ENCODE results near the gene NBPF8.
"Not testable (repeated sequence)": the region's sequence is repeated elsewhere in the genome, so short reads cannot be mapped to it uniquely, and the experiment has no call there.

NBPF8 gene

DNA sequence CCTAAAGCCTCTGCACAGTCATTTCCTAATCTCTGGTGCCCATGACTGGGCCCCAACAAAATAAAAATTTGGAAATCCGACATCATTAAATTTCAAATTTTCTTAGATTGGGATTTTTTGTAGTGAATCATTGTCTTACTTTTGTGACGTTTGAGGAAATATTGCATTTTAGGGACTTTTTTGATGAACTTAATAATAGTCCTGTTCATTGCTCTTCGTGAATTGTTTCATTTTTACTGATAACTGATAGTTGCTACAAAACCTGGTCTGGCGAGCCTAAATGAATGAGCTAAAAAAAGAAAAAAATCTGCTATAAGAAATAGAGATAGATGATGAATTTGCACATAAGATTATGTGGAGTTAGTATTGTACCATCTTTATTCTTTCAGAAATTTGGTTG is 23.5 kb upstream of the NBPF8 start:
- H4K12ac ChIP-seq (ENCODE audit: low read depth, low read length); H3K9ac ChIP-seq (ENCODE audit: low read length); H3K9me3 ChIP-seq (ENCODE audit: insufficient read depth, low read depth, low read length); H2BK5ac ChIP-seq (ENCODE audit: low read depth, low read length, poor library complexity); DNase-seq; H3K36me3 ChIP-seq (ENCODE audit: control insufficient read depth in 1 of 2, insufficient read depth in 2 of 2, low read length in 2 of 2); H3K4me2 ChIP-seq (ENCODE audit: low read length); H2BK120ac ChIP-seq (ENCODE audit: insufficient read depth, low read length, poor library complexity); H3K23ac ChIP-seq (ENCODE audit: low read length); H2AK5ac ChIP-seq (ENCODE audit: low read length); H3K27me3 ChIP-seq (ENCODE audit: insufficient read depth, low read length); H3K79me2 ChIP-seq (ENCODE audit: control insufficient read depth, insufficient read depth, low read length, poor library complexity); H3K18ac ChIP-seq (ENCODE audit: low read length); H3K79me1 ChIP-seq (ENCODE audit: low read length); H4K91ac ChIP-seq (ENCODE audit: low read depth, low read length); H3K14ac ChIP-seq (ENCODE audit: low read length); H3K27ac ChIP-seq (ENCODE audit: low read depth, low read length); H2BK12ac ChIP-seq (ENCODE audit: low read length); H3K4me1 ChIP-seq (ENCODE audit: control insufficient read depth in 1 of 2, insufficient read depth in 2 of 2, low read length in 2 of 2); H3K4ac ChIP-seq (ENCODE audit: low read depth, low read length); H3K4me3 ChIP-seq (ENCODE audit: low read depth, low read length); H4K8ac ChIP-seq (ENCODE audit: low read depth, low read length); H2AFZ ChIP-seq (ENCODE audit: insufficient read depth, low read length, poor library complexity): not testable (repeated sequence)
- no CpG with 5 or more reads among the region's 4 CpGs for whole genome bisulfite sequencing (ENCODE audit: extremely low coverage, insufficient coverage, insufficient read length)

DNA sequence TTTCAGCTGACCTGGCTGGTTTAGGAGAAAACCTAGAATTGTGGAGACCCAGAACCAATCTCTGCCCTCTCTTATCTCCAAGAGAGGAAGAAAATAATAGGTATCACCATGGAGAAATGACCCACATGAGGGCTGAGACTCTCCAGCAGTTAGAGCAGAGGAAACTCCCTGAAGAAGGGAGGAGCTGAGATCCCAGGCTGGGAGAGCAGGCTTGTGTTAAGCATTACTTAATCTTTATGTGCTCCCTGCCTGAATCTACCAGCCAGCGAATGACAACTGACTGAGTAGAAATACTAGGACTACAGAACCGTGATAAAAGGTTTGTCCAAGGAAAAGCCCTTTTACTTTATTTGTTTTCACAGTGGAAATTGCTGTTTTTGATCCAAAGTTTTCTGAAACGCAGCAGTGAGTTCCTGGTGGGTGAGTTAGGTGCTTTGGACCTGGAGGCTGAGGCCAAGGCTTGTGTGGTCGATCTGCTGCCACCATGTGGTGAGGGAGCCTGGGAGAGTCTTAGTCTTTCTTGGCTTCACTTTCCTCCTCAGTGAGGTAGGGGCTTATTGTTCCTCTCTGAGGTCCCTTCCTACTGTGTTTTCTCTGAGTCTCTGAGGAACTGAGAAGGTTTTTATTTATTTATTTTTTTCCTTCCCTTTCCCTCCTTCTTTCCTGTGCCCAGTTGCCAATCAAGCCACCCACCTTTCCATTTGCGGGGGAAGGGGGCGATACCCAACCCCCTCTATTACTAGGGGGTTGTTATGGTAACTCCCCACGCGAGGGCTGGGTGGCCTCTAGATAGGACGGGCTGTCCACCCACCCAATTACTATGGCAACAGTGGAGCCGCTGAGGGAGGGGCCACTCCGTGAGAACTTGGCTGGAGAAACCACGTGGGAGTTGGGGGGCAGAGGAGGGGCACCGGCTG is 21.3 kb upstream of the NBPF8 start:
- no CpG with 5 or more reads among the region's 13 CpGs for WGBS (ENCODE audit: extremely low coverage, insufficient coverage, insufficient read length)

DNA sequence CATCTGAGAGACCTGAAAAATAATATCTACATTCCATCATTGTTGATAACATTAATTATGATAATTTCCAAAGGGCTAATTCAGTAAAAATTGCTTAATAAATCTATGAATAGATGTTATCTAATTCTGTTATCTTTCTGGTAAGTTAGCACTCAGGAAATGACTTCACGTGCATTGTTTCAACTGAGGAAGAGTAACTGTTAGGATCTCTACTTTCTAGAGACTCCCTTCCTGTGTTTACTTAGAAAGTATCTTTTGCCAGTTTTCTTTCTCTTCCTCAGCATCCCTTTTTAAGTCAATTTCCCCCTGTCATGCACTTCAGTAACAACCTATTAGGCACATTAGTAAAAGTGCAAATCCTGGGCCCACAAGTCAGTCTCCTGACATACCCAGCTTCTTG is 9.5 kb upstream of the NBPF8 start:
- not testable (repeated sequence) for H2AFZ ChIP-seq (ENCODE audit: insufficient read depth, low read length, poor library complexity); H3K18ac ChIP-seq (ENCODE audit: low read length); H3K9me3 ChIP-seq (ENCODE audit: insufficient read depth, low read depth, low read length); H3K14ac ChIP-seq (ENCODE audit: low read length); H3K4ac ChIP-seq (ENCODE audit: low read depth, low read length); H3K79me1 ChIP-seq (ENCODE audit: low read length); H3K36me3 ChIP-seq (ENCODE audit: control insufficient read depth in 1 of 2, insufficient read depth in 2 of 2, low read length in 2 of 2); H3K27ac ChIP-seq (ENCODE audit: low read depth, low read length); H3K4me1 ChIP-seq (ENCODE audit: control insufficient read depth in 1 of 2, insufficient read depth in 2 of 2, low read length in 2 of 2); H4K8ac ChIP-seq (ENCODE audit: low read depth, low read length); H4K12ac ChIP-seq (ENCODE audit: low read depth, low read length); DNase-seq; H2AK5ac ChIP-seq (ENCODE audit: low read length); H3K27me3 ChIP-seq (ENCODE audit: insufficient read depth, low read length); H3K79me2 ChIP-seq (ENCODE audit: control insufficient read depth, insufficient read depth, low read length, poor library complexity); H3K4me2 ChIP-seq (ENCODE audit: low read length); H3K9ac ChIP-seq (ENCODE audit: low read length); H2BK5ac ChIP-seq (ENCODE audit: low read depth, low read length, poor library complexity); H2BK120ac ChIP-seq (ENCODE audit: insufficient read depth, low read length, poor library complexity); H3K4me3 ChIP-seq (ENCODE audit: low read depth, low read length); H2BK12ac ChIP-seq (ENCODE audit: low read length); H4K91ac ChIP-seq (ENCODE audit: low read depth, low read length); H3K23ac ChIP-seq (ENCODE audit: low read length)
- no CpG with 5 or more reads among the region's 1 CpG for WGBS (ENCODE audit: extremely low coverage, insufficient coverage, insufficient read length)

More for the DNA sequence above, 21.3 kb upstream of the NBPF8 start:
- H2BK5ac ChIP-seq (ENCODE audit: low read depth, low read length, poor library complexity); H2AFZ ChIP-seq (ENCODE audit: insufficient read depth, low read length, poor library complexity); H3K27me3 ChIP-seq (ENCODE audit: insufficient read depth, low read length); H4K12ac ChIP-seq (ENCODE audit: low read depth, low read length); H2BK120ac ChIP-seq (ENCODE audit: insufficient read depth, low read length, poor library complexity); H4K91ac ChIP-seq (ENCODE audit: low read depth, low read length); H3K9me3 ChIP-seq (ENCODE audit: insufficient read depth, low read depth, low read length); H3K23ac ChIP-seq (ENCODE audit: low read length); H3K79me1 ChIP-seq (ENCODE audit: low read length); H2BK12ac ChIP-seq (ENCODE audit: low read length); H3K4me3 ChIP-seq (ENCODE audit: low read depth, low read length); H3K4me1 ChIP-seq (ENCODE audit: control insufficient read depth in 1 of 2, insufficient read depth in 2 of 2, low read length in 2 of 2); H3K9ac ChIP-seq (ENCODE audit: low read length); H2AK5ac ChIP-seq (ENCODE audit: low read length); H3K18ac ChIP-seq (ENCODE audit: low read length); DNase-seq; H4K8ac ChIP-seq (ENCODE audit: low read depth, low read length); H3K4ac ChIP-seq (ENCODE audit: low read depth, low read length); H3K14ac ChIP-seq (ENCODE audit: low read length); H3K36me3 ChIP-seq (ENCODE audit: control insufficient read depth in 1 of 2, insufficient read depth in 2 of 2, low read length in 2 of 2); H3K4me2 ChIP-seq (ENCODE audit: low read length); H3K27ac ChIP-seq (ENCODE audit: low read depth, low read length); H3K79me2 ChIP-seq (ENCODE audit: control insufficient read depth, insufficient read depth, low read length, poor library complexity): not testable (repeated sequence)

DNA sequence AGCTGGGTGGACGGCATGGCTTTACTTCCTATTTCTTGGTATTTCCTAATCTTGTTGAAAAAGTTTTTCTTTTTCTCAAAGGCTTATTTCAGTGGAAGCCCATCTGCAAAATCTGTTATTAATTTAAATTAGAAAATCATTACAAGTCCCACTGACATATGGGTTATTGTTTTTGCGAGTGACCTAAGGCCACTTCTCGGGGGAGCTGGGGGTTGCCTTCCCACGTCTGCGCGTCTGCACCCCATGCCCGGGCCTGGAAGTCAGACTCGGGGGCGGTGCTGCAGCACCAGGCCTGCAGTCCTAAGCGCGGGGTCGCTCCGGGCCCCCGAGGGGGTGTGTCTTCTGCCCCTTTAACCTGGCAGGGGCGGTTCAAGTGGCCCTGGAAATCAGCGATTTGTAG is 384 bp upstream of the NBPF8 start:
- H3K18ac ChIP-seq (ENCODE audit: low read length); H3K79me1 ChIP-seq (ENCODE audit: low read length); H2AK5ac ChIP-seq (ENCODE audit: low read length); H3K4me1 ChIP-seq (ENCODE audit: control insufficient read depth in 1 of 2, insufficient read depth in 2 of 2, low read length in 2 of 2); H3K4me2 ChIP-seq (ENCODE audit: low read length); H3K4me3 ChIP-seq (ENCODE audit: low read depth, low read length); H3K4ac ChIP-seq (ENCODE audit: low read depth, low read length); H2AFZ ChIP-seq (ENCODE audit: insufficient read depth, low read length, poor library complexity); H3K9me3 ChIP-seq (ENCODE audit: insufficient read depth, low read depth, low read length); H3K23ac ChIP-seq (ENCODE audit: low read length); H4K12ac ChIP-seq (ENCODE audit: low read depth, low read length); H2BK5ac ChIP-seq (ENCODE audit: low read depth, low read length, poor library complexity); H3K14ac ChIP-seq (ENCODE audit: low read length); H2BK12ac ChIP-seq (ENCODE audit: low read length); H3K9ac ChIP-seq (ENCODE audit: low read length); H3K27me3 ChIP-seq (ENCODE audit: insufficient read depth, low read length); H2BK120ac ChIP-seq (ENCODE audit: insufficient read depth, low read length, poor library complexity); DNase-seq; H3K79me2 ChIP-seq (ENCODE audit: control insufficient read depth, insufficient read depth, low read length, poor library complexity); H4K8ac ChIP-seq (ENCODE audit: low read depth, low read length); H3K36me3 ChIP-seq (ENCODE audit: control insufficient read depth in 1 of 2, insufficient read depth in 2 of 2, low read length in 2 of 2); H3K27ac ChIP-seq (ENCODE audit: low read depth, low read length); H4K91ac ChIP-seq (ENCODE audit: low read depth, low read length): not testable (repeated sequence)
- no CpG with 5 or more reads among the region's 16 CpGs for WGBS (ENCODE audit: extremely low coverage, insufficient coverage, insufficient read length)

All from trophoblast cell (in vitro differentiated cells and primary cell).